GM23338 (cell line): ENCODE results near the gene CAST. TPM values are rescaled to one million over a fixed set of nuclear protein-coding genes. Genes with fewer than 3 reads are reported as not detected.

Experiments used
- ATAC-seq: fragments of 200-7000 bp; cut with Tn5 transposase; 3 replicates; pipeline ENCODE4 v1.9.1; 2020
- DNase-seq: peaks from one replicate; pipeline ENCODE4 v3.0.0-alpha.2; 2015; ENCODE audit warnings: low spot score
- H2AFZ ChIP-seq: fragments of 200-600 bp; sonication (generic); 2 replicates; pipeline ENCODE4 v1.8.0; 2016; ENCODE audit warnings: antibody characterized with exemption, mild to moderate bottlenecking, moderate library complexity
- H3F3A ChIP-seq: fragments of 200-600 bp; sonication (generic); replicated peaks from 2 replicates; pipeline ENCODE4 v1.8.0; 2017; ENCODE audit warnings: antibody characterized with exemption, mixed run types, low read depth
- H3K27ac ChIP-seq: fragments of 200-600 bp; sonication (generic); 2 replicates; pipeline ENCODE4 v1.6.1; 2016; ENCODE audit warnings: low read depth
- H3K27me3 ChIP-seq: fragments of 200-600 bp; sonication (generic); 2 replicates; pipeline ENCODE4 v1.8.0; 2016; ENCODE audit warnings: mild to moderate bottlenecking, mixed run types, moderate library complexity; ENCODE audit not compliant: insufficient read depth
- H3K36me3 ChIP-seq: fragments of 200-600 bp; sonication (generic); 2 replicates; pipeline ENCODE4 v1.8.0; 2016; ENCODE audit warnings: mild to moderate bottlenecking; ENCODE audit not compliant: insufficient read depth
- H3K4me1 ChIP-seq: fragments of 200-600 bp; sonication (generic); 2 replicates; pipeline ENCODE4 v1.8.0; 2016; ENCODE audit warnings: mild to moderate bottlenecking, moderate library complexity; ENCODE audit not compliant: insufficient read depth
- H3K4me2 ChIP-seq: fragments of 200-600 bp; sonication (generic); 2 replicates; pipeline ENCODE4 v1.7.1; 2017; ENCODE audit warnings: mixed run types
- H3K4me3 ChIP-seq: fragments of 200-600 bp; sonication (generic); 2 replicates; pipeline ENCODE4 v1.6.1; 2016; ENCODE audit warnings: mixed run types
- H3K79me2 ChIP-seq: fragments of 200-600 bp; sonication (generic); replicated peaks from 2 replicates; pipeline ENCODE4 v1.8.0; 2017; ENCODE audit warnings: mild to moderate bottlenecking; ENCODE audit not compliant: insufficient read depth
- H3K9me2 ChIP-seq: fragments of 200-600 bp; sonication (generic); 2 replicates; pipeline ENCODE4 v1.8.0; 2017; ENCODE audit not compliant: insufficient read depth
- H4K20me1 ChIP-seq: fragments of 200-600 bp; sonication (generic); replicated peaks from 2 replicates; pipeline ENCODE4 v1.8.0; 2017; ENCODE audit warnings: mild to moderate bottlenecking; ENCODE audit not compliant: insufficient read depth
- H3K27ac Mint-ChIP-seq: 2 replicates; pipeline ENCODE4 v1.8.0; 2020; ENCODE audit warnings: inconsistent platforms, mild to moderate bottlenecking, moderate library complexity, mixed read lengths
- H3K27me3 Mint-ChIP-seq: 3 replicates; pipeline ENCODE4 v1.8.0; 2022; ENCODE audit warnings: low read depth, mild to moderate bottlenecking, moderate library complexity, mixed read lengths, inconsistent platforms; ENCODE audit not compliant: insufficient read depth, poor library complexity
- H3K36me3 Mint-ChIP-seq: 3 replicates; pipeline ENCODE4 v1.8.0; 2021; ENCODE audit warnings: low read depth, mild to moderate bottlenecking, inconsistent platforms, moderate library complexity, mixed read lengths
- H3K4me1 Mint-ChIP-seq: 3 replicates; pipeline ENCODE4 v1.8.0; 2020; ENCODE audit warnings: mild to moderate bottlenecking, inconsistent platforms, mixed read lengths
- H3K4me3 Mint-ChIP-seq: 3 replicates; pipeline ENCODE4 v1.8.0; 2021; ENCODE audit warnings: moderate library complexity, mild to moderate bottlenecking, inconsistent platforms, mixed read lengths
- H3K9me3 Mint-ChIP-seq: 3 replicates; pipeline ENCODE4 v1.8.0; 2020; ENCODE audit warnings: moderate library complexity, mild to moderate bottlenecking, inconsistent platforms, mixed read lengths
- CREB1 ChIP-seq: fragments of 250-450 bp; sonication (Bioruptor Pico); IDR thresholded peaks from 2 replicates; pipeline ENCODE4 v1.5.0; 2020; ENCODE audit warnings: low read depth, mild to moderate bottlenecking, moderate library complexity
- EZH2 ChIP-seq: fragments of 200-600 bp; sonication (generic); IDR thresholded peaks from one replicate; pipeline ENCODE4 v1.8.0; 2017; ENCODE audit warnings: antibody characterized with exemption, mild to moderate bottlenecking, low read depth; ENCODE audit not compliant: unreplicated experiment
- JUNB ChIP-seq: IDR thresholded peaks from one replicate; pipeline ENCODE4 v1.6.1; 2016; ENCODE audit warnings: antibody characterized with exemption; ENCODE audit not compliant: unreplicated experiment
- NANOG ChIP-seq: IDR thresholded peaks from 2 replicates; pipeline ENCODE4 v1.6.1; 2016; ENCODE audit warnings: antibody characterized with exemption, borderline replicate concordance
- POLR2AphosphoS5 ChIP-seq: IDR thresholded peaks from 2 replicates; pipeline ENCODE4 v1.6.1; 2016; ENCODE audit warnings: antibody characterized with exemption, low read depth
- STAT1 ChIP-seq: IDR thresholded peaks from one replicate; pipeline ENCODE4 v1.6.1; 2016; ENCODE audit warnings: antibody characterized with exemption; ENCODE audit not compliant: unreplicated experiment
- ZNF114 ChIP-seq: fragments of 250-450 bp; sonication (Bioruptor Pico); IDR thresholded peaks from 2 replicates; pipeline ENCODE4 v1.5.0; 2020; ENCODE audit warnings: mild to moderate bottlenecking, moderate library complexity
- ZNF331 ChIP-seq: fragments of 250-450 bp; sonication (Bioruptor Pico); IDR thresholded peaks from 2 replicates; pipeline ENCODE4 v1.5.0; 2020; ENCODE audit warnings: low read depth, mild to moderate bottlenecking, moderate library complexity
- polyA plus RNA-seq: library from polyadenylated mRNA; unstranded; fragments of >200 nt; fragmentation: Nextera tagmentation; extraction: Ambion mirVana; gene quantifications from 2 replicates; pipeline ENCODE4 v1.2.1, GENCODE V29; 2016
- total RNA-seq: library from RNA; depleted of rRNA; stranded (reverse); fragments of >200 nt; shearing (Covaris generic); gene quantifications from 2 replicates; pipeline ENCODE4 v1.2.3, GENCODE V29; 2014
- TF ChIP-seq, protein P1 (sequence below): fragments of 250-450 bp; sonication (Bioruptor Pico); IDR thresholded peaks from 2 replicates; pipeline ENCODE4 v1.5.0; 2020; ENCODE audit warnings: mild to moderate bottlenecking, moderate library complexity

The CAST gene
- total and polyA plus RNA-seq, 2 experiments from 2014 or later = 37.9 to 57.7 TPM

DNA sequence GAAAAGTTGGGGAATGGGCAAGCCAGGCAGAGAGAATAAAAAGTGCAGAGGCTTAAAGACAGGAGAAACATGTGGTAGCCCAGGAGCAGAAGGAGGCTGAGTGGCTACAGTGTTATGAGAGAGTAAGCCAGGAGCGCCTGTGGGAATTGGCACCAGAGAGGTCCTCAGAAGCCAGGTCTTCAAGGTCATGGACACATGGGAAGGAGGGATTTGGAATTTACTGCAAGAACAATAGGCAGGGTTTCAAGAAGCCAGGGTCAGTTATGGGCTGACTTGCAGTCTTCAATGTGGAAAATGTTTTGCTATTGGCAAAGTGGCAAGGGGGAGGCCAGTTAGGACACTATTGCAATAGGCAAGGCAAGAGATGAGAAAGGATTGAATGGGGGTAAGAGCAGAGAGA lies 116.2 kb downstream of the CAST start:
- TF ChIP-seq STAT1 (no peak), POLR2AphosphoS5 (no peak), JUNB (no peak), EZH2 (no peak), NANOG (no peak), ZNF331 (CRISPR knock-in tag) (no peak)
- TF ChIP-seq, protein P1, sequence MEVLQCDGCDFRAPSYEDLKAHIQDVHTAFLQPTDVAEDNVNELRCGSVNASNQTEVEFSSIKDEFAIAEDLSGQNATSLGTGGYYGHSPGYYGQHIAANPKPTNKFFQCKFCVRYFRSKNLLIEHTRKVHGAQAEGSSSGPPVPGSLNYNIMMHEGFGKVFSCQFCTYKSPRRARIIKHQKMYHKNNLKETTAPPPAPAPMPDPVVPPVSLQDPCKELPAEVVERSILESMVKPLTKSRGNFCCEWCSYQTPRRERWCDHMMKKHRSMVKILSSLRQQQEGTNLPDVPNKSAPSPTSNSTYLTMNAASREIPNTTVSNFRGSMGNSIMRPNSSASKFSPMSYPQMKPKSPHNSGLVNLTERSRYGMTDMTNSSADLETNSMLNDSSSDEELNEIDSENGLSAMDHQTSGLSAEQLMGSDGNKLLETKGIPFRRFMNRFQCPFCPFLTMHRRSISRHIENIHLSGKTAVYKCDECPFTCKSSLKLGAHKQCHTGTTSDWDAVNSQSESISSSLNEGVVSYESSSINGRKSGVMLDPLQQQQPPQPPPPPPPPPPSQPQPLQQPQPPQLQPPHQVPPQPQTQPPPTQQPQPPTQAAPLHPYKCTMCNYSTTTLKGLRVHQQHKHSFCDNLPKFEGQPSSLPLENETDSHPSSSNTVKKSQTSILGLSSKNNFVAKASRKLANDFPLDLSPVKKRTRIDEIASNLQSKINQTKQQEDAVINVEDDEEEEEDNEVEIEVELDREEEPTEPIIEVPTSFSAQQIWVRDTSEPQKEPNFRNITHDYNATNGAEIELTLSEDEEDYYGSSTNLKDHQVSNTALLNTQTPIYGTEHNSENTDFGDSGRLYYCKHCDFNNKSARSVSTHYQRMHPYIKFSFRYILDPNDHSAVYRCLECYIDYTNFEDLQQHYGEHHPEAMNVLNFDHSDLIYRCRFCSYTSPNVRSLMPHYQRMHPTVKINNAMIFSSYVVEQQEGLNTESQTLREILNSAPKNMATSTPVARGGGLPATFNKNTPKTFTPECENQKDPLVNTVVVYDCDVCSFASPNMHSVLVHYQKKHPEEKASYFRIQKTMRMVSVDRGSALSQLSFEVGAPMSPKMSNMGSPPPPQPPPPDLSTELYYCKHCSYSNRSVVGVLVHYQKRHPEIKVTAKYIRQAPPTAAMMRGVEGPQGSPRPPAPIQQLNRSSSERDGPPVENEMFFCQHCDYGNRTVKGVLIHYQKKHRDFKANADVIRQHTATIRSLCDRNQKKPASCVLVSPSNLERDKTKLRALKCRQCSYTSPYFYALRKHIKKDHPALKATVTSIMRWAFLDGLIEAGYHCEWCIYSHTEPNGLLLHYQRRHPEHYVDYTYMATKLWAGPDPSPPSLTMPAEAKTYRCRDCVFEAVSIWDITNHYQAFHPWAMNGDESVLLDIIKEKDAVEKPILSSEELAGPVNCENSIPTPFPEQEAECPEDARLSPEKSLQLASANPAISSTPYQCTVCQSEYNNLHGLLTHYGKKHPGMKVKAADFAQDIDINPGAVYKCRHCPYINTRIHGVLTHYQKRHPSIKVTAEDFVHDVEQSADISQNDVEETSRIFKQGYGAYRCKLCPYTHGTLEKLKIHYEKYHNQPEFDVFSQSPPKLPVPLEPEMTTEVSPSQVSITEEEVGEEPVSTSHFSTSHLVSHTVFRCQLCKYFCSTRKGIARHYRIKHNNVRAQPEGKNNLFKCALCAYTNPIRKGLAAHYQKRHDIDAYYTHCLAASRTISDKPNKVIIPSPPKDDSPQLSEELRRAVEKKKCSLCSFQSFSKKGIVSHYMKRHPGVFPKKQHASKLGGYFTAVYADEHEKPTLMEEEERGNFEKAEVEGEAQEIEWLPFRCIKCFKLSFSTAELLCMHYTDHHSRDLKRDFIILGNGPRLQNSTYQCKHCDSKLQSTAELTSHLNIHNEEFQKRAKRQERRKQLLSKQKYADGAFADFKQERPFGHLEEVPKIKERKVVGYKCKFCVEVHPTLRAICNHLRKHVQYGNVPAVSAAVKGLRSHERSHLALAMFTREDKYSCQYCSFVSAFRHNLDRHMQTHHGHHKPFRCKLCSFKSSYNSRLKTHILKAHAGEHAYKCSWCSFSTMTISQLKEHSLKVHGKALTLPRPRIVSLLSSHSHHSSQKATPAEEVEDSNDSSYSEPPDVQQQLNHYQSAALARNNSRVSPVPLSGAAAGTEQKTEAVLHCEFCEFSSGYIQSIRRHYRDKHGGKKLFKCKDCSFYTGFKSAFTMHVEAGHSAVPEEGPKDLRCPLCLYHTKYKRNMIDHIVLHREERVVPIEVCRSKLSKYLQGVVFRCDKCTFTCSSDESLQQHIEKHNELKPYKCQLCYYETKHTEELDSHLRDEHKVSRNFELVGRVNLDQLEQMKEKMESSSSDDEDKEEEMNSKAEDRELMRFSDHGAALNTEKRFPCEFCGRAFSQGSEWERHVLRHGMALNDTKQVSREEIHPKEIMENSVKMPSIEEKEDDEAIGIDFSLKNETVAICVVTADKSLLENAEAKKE = no peak
- Mint-ChIP-seq H3K27me3 (peaks cover 1% of the 10 kb centered on the region), H3K4me1 (no peaks in the 10 kb centered on the region), H3K36me3 (peaks cover 17% of the 10 kb centered on the region; the same call in 2 of the 3 replicates), H3K27ac (no peak overlapping the region), H3K4me3 (no peak overlapping the region), H3K9me3 (no peaks in the 10 kb centered on the region)
- H3K9me2 ChIP-seq = no peaks in the 10 kb centered on the region
- H3F3A ChIP-seq = no peaks in the 10 kb centered on the region
- H3K36me3 ChIP-seq = no peaks in the 10 kb centered on the region
- DNase-seq (no peak), ATAC-seq (no peak)
- H3K79me2 ChIP-seq = no peaks in the 10 kb centered on the region
- H3K4me1 ChIP-seq = no peaks in the 10 kb centered on the region
- H3K4me3 ChIP-seq = no peak overlapping the region
- no peaks in the 10 kb centered on the region for H3K27me3 ChIP-seq
- no peaks in the 10 kb centered on the region for H4K20me1 ChIP-seq
- no peak overlapping the region for H3K4me2 ChIP-seq
- no peak overlapping the region for H2AFZ ChIP-seq
- no peak overlapping the region for H3K27ac ChIP-seq

GRCh38 chr5:96780626-96781025 lies 118.5 kb downstream of the CAST start:
- H3K4me3 ChIP-seq = no peak overlapping the region
- H3K4me2 ChIP-seq = no peak overlapping the region
- no peaks in the 10 kb centered on the region for H3K27me3 ChIP-seq
- no peak for DNase-seq
- Mint-ChIP-seq H3K4me1 (no peaks in the 10 kb centered on the region), H3K4me3 (no peak overlapping the region), H3K36me3 (peaks cover 20% of the 10 kb centered on the region; the same call in 2 of the 3 replicates), H3K27ac (no peak overlapping the region), H3K9me3 (no peaks in the 10 kb centered on the region), H3K27me3 (peaks cover 3% of the 10 kb centered on the region)
- no peaks in the 10 kb centered on the region; the same call in 1 of the 2 replicates for H3K36me3 ChIP-seq
- H3K9me2 ChIP-seq = no peaks in the 10 kb centered on the region
- H2AFZ ChIP-seq = no peak overlapping the region
- H3K4me1 ChIP-seq = no peaks in the 10 kb centered on the region
- no peaks in the 10 kb centered on the region for H3K79me2 ChIP-seq
- ATAC-seq = no peak
- no peaks in the 10 kb centered on the region for H4K20me1 ChIP-seq
- H3K27ac ChIP-seq = no peak overlapping the region
- H3F3A ChIP-seq = no peaks in the 10 kb centered on the region
- TF ChIP-seq STAT1 (no peak), NANOG (no peak), CREB1 (CRISPR knock-in tag) (no peak), ZNF114 (CRISPR knock-in tag) (no peak)
